Left ventricle myocardium inferior (tissue), 1 donor: ENCODE measurements around the gene CBFB. TPM values are rescaled to one million over a fixed set of nuclear protein-coding genes. Genes with fewer than 3 reads are reported as not detected.

Experiments
- DNase-seq: peaks from one replicate; pipeline ENCODE4 v3.0.0-alpha.2; 2020
- H3K27ac ChIP-seq: fragments of 200-600 bp; replicated peaks from 2 replicates; pipeline ENCODE4 v1.8.0; 2021
- H3K27me3 ChIP-seq: fragments of 200-600 bp; 2 replicates; pipeline ENCODE4 v1.8.0; 2021; ENCODE audit warnings: low read depth
- H3K36me3 ChIP-seq: fragments of 200-600 bp; 2 replicates; pipeline ENCODE4 v1.8.0; 2021
- H3K4me1 ChIP-seq: fragments of 200-600 bp; 2 replicates; pipeline ENCODE4 v1.8.0; 2021
- H3K4me3 ChIP-seq: fragments of 200-600 bp; 2 replicates; pipeline ENCODE4 v1.8.0; 2021; ENCODE audit warnings: mild to moderate bottlenecking, moderate library complexity
- H3K9me3 ChIP-seq: fragments of 200-600 bp; replicated peaks from 2 replicates; pipeline ENCODE4 v1.8.0; 2021
- intact Hi-C: fragments of 100-400 bp; cut with micrococcal nuclease; formaldehyde crosslinking; loops from one replicate; pipeline ENCODE4 v1.11.0; 2022
- total RNA-seq: library from RNA; stranded (reverse); fragmentation: NEBNext Ultra II Directional; extraction: Animal tissue kit (Norgen Biotek cat#: 25700); gene quantifications from one replicate; pipeline ENCODE4 v1.2.1, GENCODE V29; 2021
- TF ChIP-seq, protein P1 (sequence below): fragments of 200-600 bp; IDR thresholded peaks from 2 replicates; pipeline ENCODE4 v1.8.0; 2021; ENCODE audit warnings: antibody characterized with exemption, mild to moderate bottlenecking, borderline replicate concordance
- donor health status: DM: no; HTN: yes; CAD: no; lungs with severe emphysema.

CBFB gene
- total RNA-seq, 1 donor from 2014 or later, result 25.2 TPM

DNA sequence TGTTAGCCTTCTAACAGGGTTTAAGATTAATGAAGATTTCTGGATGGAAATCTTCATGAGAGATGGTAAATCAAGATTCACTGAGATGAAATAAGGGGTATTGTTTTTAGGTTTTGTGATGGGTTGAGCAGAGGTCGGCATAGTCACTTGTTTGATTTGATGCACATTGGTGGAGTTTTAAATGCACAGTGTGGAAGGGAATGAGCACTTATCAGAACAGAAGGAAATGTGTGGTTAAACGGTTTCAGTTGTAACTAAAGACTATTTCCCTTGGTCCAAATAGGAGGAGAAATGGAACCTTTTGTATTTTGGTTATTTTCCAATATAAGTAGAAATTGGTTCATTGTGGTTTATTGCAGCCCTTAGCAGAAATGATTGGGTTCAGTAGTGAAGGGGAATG lies 34.1 kb downstream of the CBFB start:
- TF ChIP-seq, protein P1, sequence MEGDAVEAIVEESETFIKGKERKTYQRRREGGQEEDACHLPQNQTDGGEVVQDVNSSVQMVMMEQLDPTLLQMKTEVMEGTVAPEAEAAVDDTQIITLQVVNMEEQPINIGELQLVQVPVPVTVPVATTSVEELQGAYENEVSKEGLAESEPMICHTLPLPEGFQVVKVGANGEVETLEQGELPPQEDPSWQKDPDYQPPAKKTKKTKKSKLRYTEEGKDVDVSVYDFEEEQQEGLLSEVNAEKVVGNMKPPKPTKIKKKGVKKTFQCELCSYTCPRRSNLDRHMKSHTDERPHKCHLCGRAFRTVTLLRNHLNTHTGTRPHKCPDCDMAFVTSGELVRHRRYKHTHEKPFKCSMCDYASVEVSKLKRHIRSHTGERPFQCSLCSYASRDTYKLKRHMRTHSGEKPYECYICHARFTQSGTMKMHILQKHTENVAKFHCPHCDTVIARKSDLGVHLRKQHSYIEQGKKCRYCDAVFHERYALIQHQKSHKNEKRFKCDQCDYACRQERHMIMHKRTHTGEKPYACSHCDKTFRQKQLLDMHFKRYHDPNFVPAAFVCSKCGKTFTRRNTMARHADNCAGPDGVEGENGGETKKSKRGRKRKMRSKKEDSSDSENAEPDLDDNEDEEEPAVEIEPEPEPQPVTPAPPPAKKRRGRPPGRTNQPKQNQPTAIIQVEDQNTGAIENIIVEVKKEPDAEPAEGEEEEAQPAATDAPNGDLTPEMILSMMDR, result no peak
- no peak for DNase-seq
- Histone ChIP-seq H3K4me1 (no peaks in the 10 kb centered on the region), H3K9me3 (no peaks in the 10 kb centered on the region), H3K36me3 (peaks cover 19% of the 10 kb centered on the region), H3K27ac (no peak overlapping the region), H3K27me3 (no peaks in the 10 kb centered on the region), H3K4me3 (no peak overlapping the region)
- intact Hi-C loops, result no loop called here

DNA sequence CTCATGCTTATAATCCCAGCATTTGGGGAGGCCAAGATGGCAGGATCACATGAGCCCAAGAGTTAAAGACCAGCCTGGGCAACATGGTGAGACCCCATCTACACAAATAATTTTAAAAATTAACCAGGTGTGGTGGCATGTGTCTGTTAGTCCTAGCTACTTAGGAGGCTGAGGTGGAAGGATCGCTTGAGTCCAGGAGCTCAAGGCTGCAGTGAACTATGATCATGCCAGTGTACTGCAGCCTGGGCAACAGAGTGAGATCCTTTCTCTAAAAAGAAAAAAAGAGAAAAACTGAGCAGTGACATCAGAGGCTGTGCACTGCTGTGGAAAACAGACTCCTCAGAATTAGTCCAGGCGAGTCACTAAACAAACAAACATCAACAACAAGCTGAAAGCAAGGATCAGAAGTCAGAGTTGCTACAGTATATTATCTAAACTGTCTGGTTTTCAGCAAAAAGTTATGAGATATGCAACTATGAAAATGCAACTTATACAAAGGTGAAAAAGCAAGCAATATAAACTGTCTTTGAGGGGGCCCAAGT lies 39.3 kb downstream of the CBFB start:
- Histone ChIP-seq H3K27ac (no peak overlapping the region), H3K4me3 (no peak overlapping the region), H3K36me3 (peaks cover 47% of the 10 kb centered on the region), H3K4me1 (no peaks in the 10 kb centered on the region), H3K27me3 (no peaks in the 10 kb centered on the region), H3K9me3 (no peaks in the 10 kb centered on the region)
- DNase-seq, result no peak
- TF ChIP-seq, protein P1, result no peak
- intact Hi-C loops, result no loop called here

DNA sequence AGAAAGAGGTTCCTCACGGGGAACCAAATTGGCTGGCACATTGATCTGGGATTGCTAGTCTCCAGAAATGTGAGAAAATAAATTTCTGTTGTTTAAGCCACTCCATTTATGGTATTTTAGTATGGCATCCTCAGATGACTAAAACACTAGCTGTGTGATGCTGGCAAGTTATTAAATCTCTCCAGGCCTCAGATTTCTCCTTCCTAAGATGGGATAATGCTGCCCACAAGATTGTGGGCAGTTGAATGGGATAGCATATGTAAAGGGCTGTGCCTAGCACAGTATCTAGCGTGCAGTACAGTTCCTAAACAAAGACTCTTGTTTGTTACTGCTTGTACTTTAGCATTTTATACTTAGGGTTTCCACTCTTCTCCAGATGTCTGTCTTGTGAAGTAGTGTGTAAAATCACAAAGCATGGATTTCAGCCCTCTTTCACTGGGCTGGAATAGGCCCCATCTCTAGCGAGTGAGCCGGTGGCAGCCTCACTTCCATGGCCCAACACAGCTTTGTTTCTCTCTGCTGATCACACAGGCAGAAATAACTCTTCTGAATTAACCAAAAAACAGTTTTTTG lies 42.6 kb downstream of the CBFB start:
- Histone ChIP-seq H3K4me1 (no peaks in the 10 kb centered on the region), H3K36me3 (peaks cover 63% of the 10 kb centered on the region), H3K27ac (no peak overlapping the region), H3K9me3 (no peaks in the 10 kb centered on the region), H3K4me3 (no peak overlapping the region), H3K27me3 (no peaks in the 10 kb centered on the region)
- intact Hi-C loops, result no loop called here
- TF ChIP-seq, protein P1, result no peak
- no peak for DNase-seq

DNA sequence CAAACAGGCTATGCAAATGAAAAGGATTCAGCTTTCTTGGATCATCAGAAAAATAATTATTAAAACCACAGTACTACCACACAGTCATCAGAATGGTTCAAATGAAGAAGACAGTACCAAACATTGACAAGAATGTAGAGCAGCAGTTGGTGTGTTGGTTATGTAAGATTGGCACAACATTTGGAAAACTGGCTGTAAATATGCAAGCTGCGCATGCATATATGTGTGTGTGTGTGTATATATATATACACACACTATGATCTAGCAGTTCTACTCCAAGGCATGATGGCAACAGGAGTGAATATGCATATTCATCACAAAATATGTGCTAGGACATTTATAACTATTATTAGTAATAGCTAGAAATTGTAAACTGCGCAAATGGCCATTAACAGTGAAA lies 46.4 kb downstream of the CBFB start:
- Histone ChIP-seq H3K27me3 (no peaks in the 10 kb centered on the region), H3K36me3 (peaks cover 30% of the 10 kb centered on the region), H3K9me3 (no peaks in the 10 kb centered on the region), H3K4me3 (no peak overlapping the region), H3K4me1 (no peaks in the 10 kb centered on the region), H3K27ac (no peak overlapping the region)
- TF ChIP-seq, protein P1, result no peak
- DNase-seq, result no peak
- intact Hi-C loops, result no loop called here

DNA sequence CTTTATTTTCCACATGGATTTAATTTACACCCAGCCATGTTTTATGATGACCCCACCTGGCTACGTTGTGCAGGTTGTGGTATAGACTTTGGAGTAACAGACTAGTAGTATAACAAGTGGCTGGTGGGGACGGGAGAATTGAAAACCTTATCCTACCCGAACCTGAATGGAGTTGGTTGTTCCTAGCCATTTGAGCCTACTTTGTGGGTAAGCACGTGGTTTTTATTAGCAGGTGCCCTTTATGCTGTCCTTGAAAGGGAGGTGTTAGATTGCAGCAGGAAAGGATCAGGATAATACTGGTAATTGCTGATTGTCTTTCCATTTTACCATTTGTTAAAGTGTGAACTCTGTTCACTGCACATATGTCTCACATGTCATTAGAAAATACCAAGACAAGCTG lies 48.9 kb downstream of the CBFB start:
- no peak overlapping the region for H3K4me3 ChIP-seq
- no peak for DNase-seq
- no peaks in the 10 kb centered on the region for H3K27me3 ChIP-seq
- intact Hi-C loops, result no loop called here
- no peaks in the 10 kb centered on the region for H3K4me1 ChIP-seq
- no peak overlapping the region for H3K27ac ChIP-seq
- H3K36me3 ChIP-seq, result peaks cover 28% of the 10 kb centered on the region
- TF ChIP-seq, protein P1, result no peak
- H3K9me3 ChIP-seq, result no peaks in the 10 kb centered on the region
